Kasumi-1 (cell line): Measurements from ENCODE around the gene LHPP.

Source experiments
- DNase-seq, 2 experiments: peaks; one replicate each; lab custom pipeline; 2025; lab: John Stamatoyannopoulos, UW

Gene LHPP

GRCh38 chr10:124557648-124558338, 96.2 kb downstream of the LHPP start:
- DNase-seq, result no peak

- DNase-seq, result no peak
Observed at GRCh38 chr10:124558339-124559321, 97.0 kb downstream of the LHPP start.

DNA sequence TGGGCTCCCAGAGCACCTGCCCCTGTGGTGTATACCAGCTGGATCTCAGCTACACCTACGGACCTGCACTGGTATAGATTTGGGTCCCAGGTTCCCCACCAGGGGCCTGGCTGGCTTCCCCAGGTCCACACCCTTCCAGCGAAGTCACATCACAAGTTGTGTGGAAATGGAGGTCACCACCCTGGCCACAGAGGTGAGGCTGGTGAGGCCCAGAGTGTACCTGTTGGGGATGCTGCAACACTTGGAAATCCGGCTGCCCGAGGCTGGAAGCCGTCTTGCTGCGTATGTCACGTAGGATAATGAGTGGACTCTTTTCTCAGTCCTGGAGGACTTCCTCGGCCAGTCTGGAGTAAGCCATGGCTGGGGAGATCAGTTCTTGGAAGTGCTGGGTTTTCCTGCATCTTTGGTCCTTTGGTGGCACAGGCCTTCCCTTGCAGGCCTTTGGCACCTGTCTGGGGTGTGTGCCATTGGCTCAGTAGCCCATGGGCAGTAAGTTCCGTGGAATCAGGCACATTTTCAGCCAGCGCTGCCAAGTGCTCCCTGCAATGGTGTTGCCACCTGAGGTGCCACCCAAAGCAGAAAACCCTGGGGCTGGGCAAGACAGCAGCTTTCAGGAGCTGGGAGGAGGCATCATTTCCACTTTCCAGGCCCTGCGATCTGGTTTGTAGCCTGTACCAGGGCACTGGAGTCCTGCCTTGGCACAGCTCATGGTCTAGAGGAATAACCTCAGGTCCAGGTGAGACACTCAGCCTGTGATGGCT, 97.9 kb downstream of the LHPP start:
- no peak for DNase-seq

DNA sequence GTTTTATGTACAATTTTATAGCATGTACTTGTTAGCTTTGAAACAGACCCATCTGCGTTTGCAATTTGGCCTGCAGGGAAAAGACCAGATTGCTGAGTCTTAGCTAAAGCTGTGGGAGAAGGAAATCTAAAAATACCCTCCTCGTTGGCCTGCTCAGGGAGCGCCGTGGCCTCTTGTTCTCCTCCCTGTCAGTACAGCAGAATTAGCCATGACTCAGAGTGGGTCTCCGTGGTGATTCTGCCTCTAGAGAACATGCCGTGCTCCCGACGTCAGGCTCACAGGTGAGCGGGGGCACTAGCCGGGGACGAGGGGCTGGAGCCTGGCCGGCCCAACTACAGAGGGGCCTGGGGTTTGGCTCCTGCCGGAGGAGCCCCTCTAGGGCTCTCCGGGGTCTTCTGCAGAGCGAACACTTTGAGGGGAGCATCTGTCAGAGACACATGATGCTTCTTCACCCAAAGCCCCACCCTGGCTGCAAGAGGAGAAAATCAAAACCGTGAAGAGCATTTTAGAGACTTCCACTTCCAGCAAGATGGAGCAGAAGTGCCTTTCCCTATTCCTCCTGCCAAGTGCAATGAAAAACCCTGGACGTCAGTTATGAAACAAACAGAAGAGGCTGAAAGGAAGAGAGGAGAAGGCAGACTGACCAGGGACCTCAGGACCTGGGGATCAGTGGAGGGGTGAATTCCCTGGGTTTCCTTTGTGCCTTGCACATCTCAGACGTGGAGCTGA, 98.9 kb downstream of the LHPP start:
- peak; percentile 15 to 18 for DNase-seq

DNA sequence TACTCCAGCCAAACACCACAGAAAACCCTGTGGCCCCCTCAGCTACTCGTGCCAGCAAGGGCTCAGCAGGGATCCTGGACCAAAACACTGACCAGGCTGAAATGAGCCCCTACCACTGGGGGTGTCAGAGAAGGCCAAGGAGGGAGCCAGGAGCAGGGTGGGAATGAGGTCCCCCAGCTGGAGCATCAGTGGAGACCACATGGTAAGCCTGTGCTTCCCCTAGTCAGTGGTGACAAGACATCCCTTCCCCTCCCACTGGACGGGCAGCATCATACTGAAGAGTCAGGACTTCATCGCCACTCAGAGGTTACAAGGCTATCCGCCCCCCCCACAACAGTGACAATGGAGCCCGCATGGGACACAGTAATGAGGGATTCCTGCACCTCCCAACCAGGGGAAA, 99.6 kb downstream of the LHPP start:
- DNase-seq, result no peak

GRCh38 chr10:124562425-124563060, 100.9 kb downstream of the LHPP start:
- DNase-seq, result no peak

DNA sequence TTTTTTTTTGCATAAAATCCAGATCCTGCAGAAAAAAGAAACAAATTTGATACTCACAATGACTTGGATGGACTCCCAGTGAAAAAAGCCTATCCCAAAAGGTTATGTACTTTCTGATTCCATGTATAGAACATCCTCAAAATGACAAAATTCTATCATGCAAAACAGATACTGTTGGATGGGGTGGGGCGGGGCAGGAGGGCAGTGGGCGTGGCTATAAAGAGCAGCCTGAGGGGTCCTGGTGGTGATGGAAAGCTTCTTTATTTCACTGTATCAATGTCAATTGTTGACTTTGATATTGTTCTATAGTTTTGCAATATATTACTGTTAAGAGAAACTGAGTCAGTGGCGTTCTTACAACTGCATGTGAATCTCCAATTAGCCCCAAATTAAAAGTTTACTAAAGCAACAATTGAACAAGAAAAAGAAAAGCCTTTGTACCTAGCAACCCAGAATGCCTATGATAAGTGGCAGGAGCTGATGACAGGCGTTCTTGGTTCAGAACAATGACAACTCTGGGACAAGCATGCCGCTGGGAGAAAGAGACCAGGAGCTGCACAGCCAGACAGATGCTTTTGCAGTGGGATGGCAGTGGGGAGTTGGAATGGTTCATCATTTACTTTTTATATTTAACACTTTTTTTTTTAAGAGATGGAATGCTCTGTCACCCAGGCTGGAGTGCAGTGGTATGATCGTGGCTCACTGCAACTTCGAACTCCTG, 101.9 kb downstream of the LHPP start:
- no peak for DNase-seq

DNA sequence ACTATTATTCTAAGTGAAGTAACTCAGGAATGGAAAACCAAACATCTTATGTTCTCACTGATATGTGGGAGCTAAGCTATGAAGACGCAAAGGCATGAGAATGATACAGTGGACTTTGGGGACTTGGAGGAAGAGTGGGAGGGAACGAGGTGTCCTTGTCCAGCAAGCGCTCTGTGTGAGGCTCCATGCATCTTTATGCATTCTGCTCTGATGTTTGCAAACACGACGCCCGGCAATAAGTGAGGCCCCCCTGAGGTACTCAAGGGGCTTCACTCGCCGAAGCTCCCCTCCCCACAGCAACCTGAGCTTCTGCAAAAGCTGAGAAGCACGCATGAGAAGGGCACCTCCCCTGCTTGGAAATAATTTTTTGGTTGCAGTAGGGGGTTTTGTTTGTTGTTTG, 103.3 kb downstream of the LHPP start:
- no peak for DNase-seq

DNA sequence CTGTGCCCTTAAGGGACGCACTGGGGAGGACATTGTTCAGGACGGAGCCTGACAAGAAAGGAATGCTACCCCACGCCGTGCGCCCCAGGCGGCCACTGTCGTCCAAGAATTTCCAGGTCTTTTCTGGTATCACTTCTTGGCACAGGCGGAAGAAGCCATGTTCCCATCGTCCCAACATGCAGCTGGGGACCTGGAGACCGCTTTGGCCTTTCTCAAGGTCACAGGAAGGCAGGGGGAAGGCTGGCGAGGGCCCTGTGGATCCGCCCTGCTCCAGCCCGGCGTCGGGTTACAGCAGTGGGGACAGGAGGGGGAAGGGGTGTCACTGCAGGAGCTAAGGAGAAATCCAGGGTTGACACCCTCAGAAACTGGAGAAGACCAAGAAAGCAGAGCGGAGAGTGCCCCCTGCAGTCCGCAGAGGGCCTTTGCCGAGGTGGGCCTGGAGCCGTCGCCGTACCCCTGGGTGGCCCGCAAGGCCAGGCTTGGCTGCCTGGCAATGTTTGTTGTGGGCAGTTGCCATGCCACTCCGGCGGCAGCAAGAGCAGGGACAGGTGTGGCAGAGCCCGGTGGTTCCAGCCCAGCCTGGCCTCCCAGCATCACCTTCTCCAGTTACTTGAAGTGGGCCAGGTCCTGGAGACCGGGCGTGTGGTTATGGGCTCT, 104.1 kb downstream of the LHPP start:
- DNase-seq, result peak; percentile 69 to 79

GRCh38 chr10:124566222-124566888, 104.7 kb downstream of the LHPP start:
- DNase-seq, result no peak

- DNase-seq, result no peak
Observed at GRCh38 chr10:124566981-124567835, 105.6 kb downstream of the LHPP start.

- no peak for DNase-seq
Observed at GRCh38 chr10:124568339-124568738, 106.7 kb downstream of the LHPP start.

DNA sequence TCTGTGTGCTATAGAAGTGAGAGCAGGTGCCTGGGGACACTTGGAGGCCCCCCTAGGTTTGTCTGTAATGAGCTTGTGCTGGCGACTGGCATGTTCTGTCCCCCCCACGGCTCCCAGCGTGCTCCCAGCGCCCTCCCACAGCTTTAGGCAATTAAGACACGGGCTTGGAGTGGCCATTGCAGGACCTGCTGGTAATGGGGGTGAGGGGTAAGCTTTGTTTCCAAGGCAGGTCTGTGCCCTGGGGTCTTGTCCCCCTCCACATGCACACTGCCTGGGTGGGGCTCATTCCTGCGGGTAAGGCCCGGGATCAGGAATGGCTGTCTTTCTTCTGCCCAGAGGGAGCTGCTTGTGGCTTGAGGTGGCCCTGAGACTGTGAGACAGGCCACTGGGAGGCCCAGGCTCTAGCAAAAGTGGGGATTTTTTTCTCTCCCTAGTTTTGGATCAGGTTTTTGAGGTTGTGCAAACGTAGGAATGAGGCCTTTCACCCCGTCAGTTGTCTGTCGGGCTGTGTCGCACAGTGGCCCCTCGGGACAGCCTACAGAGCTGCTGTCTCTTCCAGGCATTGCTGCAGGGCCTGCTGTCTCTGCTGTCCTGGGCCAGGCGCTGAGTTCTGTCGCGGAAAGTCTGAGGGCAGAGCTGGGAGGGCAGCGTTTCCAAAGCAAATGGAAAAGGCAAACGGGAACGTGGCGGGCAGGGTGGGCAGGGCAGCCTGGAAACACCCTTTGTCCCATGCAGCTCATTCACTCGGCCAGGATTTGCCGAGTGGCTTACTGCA, 107.4 kb downstream of the LHPP start:
- no peak for DNase-seq

DNA sequence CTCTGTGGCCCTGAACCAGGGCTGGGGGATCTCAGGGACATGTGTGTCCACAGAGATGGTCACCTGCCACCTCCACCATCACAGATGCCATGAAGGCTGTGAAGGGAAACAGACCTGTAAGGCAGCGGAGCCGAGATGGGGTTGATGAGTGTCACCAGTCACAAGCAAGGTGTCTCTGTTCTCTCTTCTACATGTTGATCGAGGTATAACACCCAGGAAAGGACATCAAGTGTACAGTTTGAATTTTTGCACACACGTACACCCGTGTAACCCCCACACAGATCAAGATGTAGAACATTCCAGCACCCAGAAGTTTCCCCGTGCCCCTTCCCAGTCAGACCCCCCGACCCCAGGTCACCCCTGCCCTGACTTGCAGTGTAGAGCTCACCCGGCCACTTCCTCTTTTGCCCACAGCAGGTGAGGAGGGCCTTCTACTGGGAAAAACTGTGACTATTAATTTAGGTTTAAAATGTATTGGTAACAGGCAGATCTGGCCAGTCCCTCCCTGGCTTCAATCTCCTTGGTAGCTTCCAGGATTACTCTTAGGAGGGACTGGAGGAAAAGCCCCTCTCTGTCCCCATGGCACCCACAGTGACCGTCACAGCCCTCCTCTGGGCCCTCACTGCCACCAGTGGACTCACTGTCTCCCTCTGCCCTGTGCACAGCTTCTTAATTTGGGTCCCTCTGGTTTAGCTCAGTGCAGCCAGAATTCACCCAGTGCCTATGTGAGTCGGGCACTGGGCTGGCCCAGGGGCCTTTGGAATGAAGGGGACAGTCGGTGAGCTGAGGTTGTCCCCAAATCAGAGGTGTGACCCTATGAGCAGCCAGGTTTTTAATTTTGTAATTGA, 108.2 kb downstream of the LHPP start:
- peak in 1 of 2 experiments; percentile 10 for DNase-seq

GRCh38 chr10:124570646-124571045, 109.0 kb downstream of the LHPP start:
- DNase-seq, result no peak

GRCh38 chr10:124572751-124573150, 111.1 kb downstream of the LHPP start:
- DNase-seq, result no peak
